ENCODE results near the gene METRN.
A peak's percentile ranks its signal among the peaks of the same experiment; 100 is the strongest.

DNA sequence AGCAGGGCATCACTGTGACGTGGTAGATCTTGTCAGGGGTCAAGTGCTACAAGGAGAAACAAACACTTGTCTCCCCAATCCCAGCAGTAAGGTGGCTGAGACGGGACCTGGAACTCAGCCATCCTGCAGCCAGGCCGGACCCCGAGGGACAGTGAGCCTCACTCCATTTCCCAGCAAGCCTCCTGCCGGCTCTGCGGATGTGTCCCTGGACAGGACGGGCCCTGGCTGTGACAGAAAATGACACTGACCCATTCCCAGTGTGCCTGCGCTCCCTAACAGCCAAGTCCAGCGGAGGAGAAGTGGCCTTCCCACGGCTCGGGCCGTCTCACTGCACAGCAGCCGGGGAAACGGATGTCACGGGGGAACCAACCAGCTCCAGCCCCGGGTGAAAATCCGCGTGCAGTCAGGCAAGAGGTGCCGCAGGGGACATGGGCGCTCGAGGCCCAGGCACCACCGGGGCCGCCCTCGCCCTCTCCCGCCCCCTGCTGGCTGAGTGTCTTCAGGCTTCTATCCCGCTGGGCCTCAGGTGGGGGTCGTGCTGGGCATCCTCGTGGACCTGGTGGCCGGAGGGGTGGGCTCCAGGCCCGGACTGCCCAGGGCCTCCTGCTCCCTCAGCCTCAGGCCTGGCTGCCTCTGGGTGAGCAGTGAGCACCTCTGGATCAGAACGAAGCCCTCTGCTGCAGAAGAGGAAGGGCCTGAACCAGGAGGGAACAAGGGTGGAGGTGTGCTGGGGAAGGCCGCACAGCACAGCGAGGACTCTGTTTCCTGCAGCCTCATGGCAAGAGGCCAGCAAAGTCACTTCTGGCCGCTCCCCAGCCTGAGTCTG lies 18.7 kb downstream of the METRN start:
- TF ChIP-seq, protein P1, sequence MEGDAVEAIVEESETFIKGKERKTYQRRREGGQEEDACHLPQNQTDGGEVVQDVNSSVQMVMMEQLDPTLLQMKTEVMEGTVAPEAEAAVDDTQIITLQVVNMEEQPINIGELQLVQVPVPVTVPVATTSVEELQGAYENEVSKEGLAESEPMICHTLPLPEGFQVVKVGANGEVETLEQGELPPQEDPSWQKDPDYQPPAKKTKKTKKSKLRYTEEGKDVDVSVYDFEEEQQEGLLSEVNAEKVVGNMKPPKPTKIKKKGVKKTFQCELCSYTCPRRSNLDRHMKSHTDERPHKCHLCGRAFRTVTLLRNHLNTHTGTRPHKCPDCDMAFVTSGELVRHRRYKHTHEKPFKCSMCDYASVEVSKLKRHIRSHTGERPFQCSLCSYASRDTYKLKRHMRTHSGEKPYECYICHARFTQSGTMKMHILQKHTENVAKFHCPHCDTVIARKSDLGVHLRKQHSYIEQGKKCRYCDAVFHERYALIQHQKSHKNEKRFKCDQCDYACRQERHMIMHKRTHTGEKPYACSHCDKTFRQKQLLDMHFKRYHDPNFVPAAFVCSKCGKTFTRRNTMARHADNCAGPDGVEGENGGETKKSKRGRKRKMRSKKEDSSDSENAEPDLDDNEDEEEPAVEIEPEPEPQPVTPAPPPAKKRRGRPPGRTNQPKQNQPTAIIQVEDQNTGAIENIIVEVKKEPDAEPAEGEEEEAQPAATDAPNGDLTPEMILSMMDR (IDR thresholded peaks at IDR 0.05): peak; percentile 55
- no peak for TF ChIP-seq EZH2 (IDR thresholded peaks at IDR 0.05; ENCODE audit: borderline replicate concordance, insufficient read depth, low read depth, low read length, poor library complexity, severe bottlenecking)
